HG02943 (cell line): Measurements from ENCODE around the gene RAB14.
"Not testable (repeated sequence)": the region's sequence is repeated elsewhere in the genome, so short reads cannot be mapped to it uniquely, and the experiment has no call there.

Source experiments
- ATAC-seq: cut with Tn5 transposase; IDR thresholded peaks from one replicate; pipeline ENCODE4 v1.9.1; 2021; ENCODE audit warnings: mild to moderate bottlenecking, low read depth, moderate library complexity; ENCODE audit not compliant: unreplicated experiment

Gene RAB14

DNA sequence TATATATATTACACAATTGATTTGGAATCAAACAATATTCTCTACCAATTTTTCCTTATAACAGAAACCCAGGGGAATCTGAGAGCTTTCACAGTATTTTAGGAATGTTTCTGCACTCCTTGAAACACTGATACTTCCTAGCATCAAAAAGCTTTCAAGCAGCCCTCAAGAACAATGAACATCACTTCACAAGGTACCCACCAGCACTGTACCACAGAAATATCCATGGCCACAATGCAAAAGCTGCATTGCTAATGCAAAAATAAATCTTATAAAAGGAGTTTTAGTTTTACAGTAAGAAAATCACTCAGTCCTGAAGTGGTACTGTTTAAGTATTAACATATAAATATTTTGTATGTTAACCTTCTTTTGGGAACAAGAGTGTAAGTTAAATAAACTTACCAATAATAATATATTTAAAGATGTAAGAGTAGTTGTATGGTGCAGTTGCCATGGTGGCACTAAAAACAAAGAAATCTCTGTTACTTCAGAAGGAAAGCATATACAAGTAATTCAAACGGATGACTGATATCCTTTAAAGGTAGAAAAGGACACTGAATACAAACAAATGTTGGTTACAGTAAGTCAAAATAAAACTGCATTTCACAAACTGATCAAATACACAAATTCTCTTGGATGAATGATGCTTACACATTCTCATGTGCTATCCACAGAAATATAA lies 8.6 kb downstream of the RAB14 start:
- ATAC-seq = no peak

DNA sequence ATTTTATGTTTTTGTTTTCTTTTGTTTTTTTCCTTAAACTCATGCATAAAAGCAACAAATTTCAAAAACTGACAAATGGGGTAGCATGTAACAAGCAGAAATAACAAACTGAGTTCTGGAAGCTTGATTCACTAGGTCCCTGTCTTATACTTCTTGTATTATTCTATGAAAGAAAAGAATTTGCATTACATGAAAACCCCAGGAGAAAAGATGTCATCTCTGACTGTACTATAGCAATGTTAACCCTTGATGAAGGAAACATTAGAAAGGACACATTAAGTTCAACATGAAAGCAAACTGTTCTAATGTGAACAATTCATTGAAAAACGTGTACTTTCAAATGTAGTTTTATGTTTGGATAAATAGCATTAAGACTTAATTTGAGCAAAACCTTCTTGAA lies 9.2 kb downstream of the RAB14 start:
- ATAC-seq = no peak

GRCh38 chr9:121191235-121191634 lies 10.4 kb downstream of the RAB14 start:
- no peak for ATAC-seq

DNA sequence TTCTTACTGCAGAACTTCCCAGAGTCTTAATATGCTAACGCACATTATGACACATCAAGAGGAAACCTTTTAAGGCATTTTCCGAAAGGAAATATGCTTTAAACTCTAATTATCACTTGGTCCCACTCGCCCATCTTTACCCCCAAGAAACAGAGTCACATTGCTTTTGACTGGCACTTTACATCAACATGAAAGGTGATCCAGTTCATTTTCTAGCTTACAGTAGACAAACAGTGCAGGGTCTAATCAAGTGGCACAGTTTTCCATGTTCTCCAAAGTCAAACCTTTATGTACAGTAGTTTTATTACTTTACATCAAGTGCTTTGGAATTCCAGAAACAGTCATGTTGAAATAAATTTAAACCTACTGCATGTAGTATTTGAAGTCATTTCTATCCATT lies 12.0 kb downstream of the RAB14 start:
- ATAC-seq = no peak

GRCh38 chr9:121189006-121189405 lies 12.7 kb downstream of the RAB14 start:
- no peak for ATAC-seq

DNA sequence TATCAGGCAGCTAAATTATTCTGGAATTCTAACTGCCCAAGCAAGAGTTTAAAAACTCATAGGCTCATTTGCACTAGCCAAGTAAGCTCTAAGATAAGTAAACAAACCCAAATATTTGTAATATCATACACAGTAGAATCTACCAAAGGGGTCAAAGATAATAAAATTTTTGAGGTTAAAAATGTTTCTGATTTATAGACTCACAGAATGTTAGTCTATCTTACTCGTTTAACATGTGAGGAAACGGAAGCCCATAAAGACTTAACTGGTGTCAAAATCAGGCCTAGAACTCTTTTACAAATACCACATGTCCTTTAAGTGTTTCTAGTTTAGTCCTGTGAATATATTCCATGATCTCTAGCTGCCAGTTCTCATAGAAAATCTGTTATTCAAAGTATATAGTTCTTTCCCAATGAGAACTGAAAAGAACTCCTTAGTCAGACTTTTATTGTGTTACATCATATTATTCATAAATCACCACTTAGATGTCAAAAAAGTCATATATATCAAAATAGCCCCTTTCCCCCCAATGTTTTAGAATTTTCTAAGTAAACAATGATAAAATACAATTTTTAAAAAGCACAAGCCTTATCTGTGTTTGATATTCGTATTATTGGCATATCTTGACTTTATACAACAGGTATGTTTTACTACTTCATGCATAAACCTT lies 13.9 kb downstream of the RAB14 start:
- ATAC-seq = no peak

DNA sequence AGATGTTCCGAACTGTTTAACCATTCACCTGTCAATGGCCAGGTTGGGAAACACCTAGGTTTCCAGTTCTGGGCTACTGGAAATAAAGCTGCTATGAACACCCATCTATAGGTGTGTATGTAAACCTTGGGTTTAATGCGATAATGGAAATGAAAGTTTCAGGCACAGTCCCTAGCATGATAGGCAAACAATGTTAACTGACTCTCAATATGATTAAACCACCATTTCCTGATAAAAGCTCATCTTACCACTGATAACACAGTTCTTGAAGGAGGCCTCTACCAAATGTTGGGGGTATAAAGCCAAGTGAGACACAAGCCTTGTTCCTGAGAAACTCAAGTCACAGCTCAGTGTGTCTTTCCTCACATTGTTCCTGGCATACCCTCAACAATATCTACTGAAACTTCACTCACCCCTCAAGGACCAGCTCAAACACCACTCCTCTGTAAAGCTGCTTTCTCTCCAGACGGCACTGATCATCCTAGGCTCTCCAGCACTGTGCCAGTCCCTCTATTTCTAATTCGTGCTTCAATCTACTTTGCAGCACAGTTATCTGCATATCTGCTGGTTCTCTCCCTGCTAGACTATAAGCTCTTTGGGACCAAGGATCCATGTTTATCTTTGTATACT lies 15.8 kb downstream of the RAB14 start:
- ATAC-seq = no peak

- no peak for ATAC-seq
Observed at GRCh38 chr9:121185178-121185745, 16.4 kb downstream of the RAB14 start.

GRCh38 chr9:121184463-121184862 lies 17.2 kb downstream of the RAB14 start:
- no peak for ATAC-seq

GRCh38 chr9:121183666-121184423 lies 17.8 kb downstream of the RAB14 start:
- ATAC-seq = no peak

- ATAC-seq = no peak
Observed at GRCh38 chr9:121182989-121183388, 18.7 kb downstream of the RAB14 start.

GRCh38 chr9:121182101-121182836 lies 19.4 kb downstream of the RAB14 start:
- no peak for ATAC-seq

GRCh38 chr9:121179930-121180681 lies 21.6 kb downstream of the RAB14 start:
- ATAC-seq = no peak

DNA sequence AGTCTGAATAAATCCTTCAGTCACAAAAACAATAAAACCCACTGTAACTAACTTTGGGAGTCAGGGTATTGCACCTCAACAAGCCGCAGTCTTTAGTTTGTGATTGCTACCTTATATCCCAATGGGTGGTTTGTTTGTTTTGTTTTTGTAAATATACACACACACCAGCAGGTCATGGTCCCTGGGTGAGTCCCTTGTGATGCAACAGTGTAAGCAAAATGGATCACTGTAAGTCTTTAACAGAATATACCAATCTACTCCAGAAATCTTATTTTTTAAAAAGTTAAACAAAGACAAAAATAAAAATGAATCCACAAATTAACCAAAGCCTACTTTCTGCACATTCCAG lies 22.3 kb downstream of the RAB14 start:
- not testable (repeated sequence) for ATAC-seq

- no peak for ATAC-seq
Observed at GRCh38 chr9:121178676-121179372, 22.8 kb downstream of the RAB14 start.

DNA sequence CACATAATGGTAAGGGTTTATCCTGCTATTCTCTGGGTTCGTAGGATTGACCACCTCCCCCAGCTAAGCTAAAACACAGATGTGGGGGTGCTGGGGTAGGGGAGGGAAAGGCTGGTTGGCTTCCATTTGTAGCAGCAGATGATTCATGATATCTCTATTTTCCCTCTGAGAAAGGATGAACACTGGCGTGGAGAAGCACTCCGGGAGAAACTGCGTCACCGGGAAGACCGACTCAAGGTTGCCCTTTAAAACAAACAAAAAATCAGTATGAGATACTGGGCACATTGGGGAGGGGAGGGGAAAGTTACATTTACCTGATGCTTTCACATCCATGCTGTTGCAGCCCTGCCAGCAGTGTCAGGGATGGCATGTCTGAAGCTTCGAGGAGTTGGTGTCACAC lies 28.2 kb downstream of the RAB14 start:
- no peak for ATAC-seq

DNA sequence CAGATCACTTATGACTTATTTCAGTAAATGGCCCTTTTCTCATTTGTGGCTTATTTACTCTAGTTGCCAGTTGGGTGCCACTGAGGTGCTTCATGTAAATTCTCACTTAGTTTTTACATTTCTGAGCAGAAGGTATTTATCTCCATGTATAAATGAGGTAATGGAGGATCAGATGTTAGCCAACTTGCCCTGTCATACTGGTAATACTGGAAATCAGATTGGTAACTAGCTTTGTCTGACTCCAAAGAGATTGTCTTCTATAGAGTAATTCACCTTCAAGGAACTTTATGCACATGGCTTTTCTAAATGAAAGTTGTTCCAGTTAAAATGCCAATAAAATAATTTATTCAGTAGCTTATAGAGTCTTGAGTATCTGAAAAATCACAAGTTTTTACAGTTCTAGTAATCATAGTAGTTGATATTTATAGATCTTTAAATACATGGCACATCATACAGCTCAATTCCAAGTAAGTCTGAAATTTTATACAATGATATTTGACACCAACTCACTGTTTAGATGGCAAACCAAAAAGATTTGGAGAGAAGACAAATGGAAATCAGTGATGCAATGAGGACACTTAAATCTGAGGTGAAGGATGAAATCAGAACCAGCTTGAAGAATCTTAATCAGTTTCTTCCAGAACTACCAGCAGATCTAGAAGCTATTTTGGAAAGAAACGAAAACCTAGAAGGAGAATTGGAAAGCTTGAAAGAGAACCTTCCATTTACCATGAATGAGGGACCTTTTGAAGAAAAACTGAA lies 28.8 kb downstream of the RAB14 start:
- ATAC-seq = no peak

DNA sequence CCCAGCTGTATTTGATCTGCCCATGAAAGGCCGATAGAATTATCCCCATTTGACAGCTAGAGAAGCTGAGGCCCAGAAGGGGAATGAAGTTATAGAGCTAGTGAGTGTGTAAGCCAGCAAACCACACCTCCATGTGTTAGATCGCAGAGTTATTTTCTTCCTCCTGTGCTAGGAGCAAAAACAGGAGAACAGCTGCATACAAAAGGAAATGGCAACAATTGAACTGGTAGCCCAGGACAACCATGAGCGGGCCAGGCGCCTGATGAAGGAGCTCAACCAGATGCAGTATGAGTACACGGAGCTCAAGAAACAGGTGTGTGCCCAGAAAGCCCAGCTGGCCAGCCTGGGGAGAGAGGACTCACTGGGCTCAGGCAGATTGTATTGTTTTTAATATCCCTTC lies 30.4 kb downstream of the RAB14 start:
- ATAC-seq = no peak
